ENCODE measurements around the gene NUP58. TPM values are rescaled to one million over a fixed set of nuclear protein-coding genes. Genes with fewer than 3 reads are reported as not detected.

The NUP58 gene
- total and polyA plus RNA-seq, 9 of the 15 experiments (the other 6 are each of a cell fraction or from before 2014, with no cell fraction given): 12.5 to 98.0 (median 42.6) TPM

GRCh38 chr13:25380741-25381324 lies 79.4 kb downstream of the NUP58 start:
- FAIRE-seq: no peak
- ChIA-PET POLR2A (interaction anchor here (0.8 to 1.1 kb wide), 2 partner anchors 11 to 79 kb away, joined by 3 to 8 read pairs; partner anchors contain the start of gene NUP58), CTCF (ENCODE audit: low intra/inter-chr PET ratio) (no interaction called here)
- no peaks in the 10 kb centered on the region; the same call in 1 of the 2 replicates for H3K9me3 ChIP-seq (replicated peaks; ENCODE audit: control insufficient read depth, insufficient read depth, low read depth, low read length)
- H3K4me2 ChIP-seq (ENCODE audit: insufficient read depth, low read length): peak overlapping the region; percentile 45
- H3K9ac ChIP-seq (ENCODE audit: insufficient read depth in 1 of 2, low read depth in 2 of 2, low read length in 2 of 2): peak overlapping the region in 1 of 2 experiments; percentile 61; a peak in 2 of 4 replicates
- H3K27ac ChIP-seq (ENCODE audit: extremely low read depth, low read depth, low read length): peak overlapping the region; percentile 97
- no TSS peak for BruUV-seq (replicated peaks)
- peaks cover 12 to 39% of the 10 kb centered on the region in 2 experiments; a peak in 4 of 5 replicates for H3K4me1 ChIP-seq (replicated peaks in 1 of 2; ENCODE audit: control insufficient read depth in 2 of 2, insufficient read depth in 2 of 2, low read length in 2 of 2)
- no peaks in the 10 kb centered on the region for H3K9me1 ChIP-seq (ENCODE audit: control insufficient read depth, insufficient read depth, low read length)
- peak in 2 of 4 experiments; percentile 29 to 31 for DNase-seq (ENCODE audit: extremely low read depth in 1 of 4, low spot score in 3 of 4)
- no peaks in the 10 kb centered on the region for H4K20me1 ChIP-seq (replicated peaks; ENCODE audit: control insufficient read depth, insufficient read depth, low read length)
- H3K4me3 ChIP-seq: no peak overlapping the region
- intact Hi-C loops (cut with micrococcal nuclease) (no loop called here), in situ Hi-C loops (cut with MboI) (no loop called here)
- H3K36me3 ChIP-seq (ENCODE audit: control insufficient read depth, insufficient read depth, low read length): no peaks in the 10 kb centered on the region
- H3K27me3 ChIP-seq (ENCODE audit: control insufficient read depth in 2 of 2, insufficient read depth in 2 of 2, low read length in 2 of 2): no peaks in the 10 kb centered on the region
- peak overlapping the region; percentile 89 for H2AFZ ChIP-seq (ENCODE audit: low read depth, low read length)
- no peaks in the 10 kb centered on the region for H3K79me2 ChIP-seq (ENCODE audit: control insufficient read depth, insufficient read depth, low read length)
- peak; percentile 16 for ATAC-seq
- WGBS (ENCODE audit: insufficient coverage, low coverage, missing lambda C conversion rate): 2% methylated on average over 7 of the region's 7 CpGs
- TF ChIP-seq SRSF9 (IDR thresholded peaks at IDR 0.05; ENCODE audit: borderline replicate concordance, low read depth, low read length) (no peak), TARDBP (IDR thresholded peaks at IDR 0.05) (no peak), ZNF384 (IDR thresholded peaks at IDR 0.05; ENCODE audit: low read depth, low read length) (peak; percentile 80), ZNF639 (CRISPR knock-in tag; conservative IDR thresholded peaks at IDR 0.05 in 1 of 2, IDR thresholded peaks at IDR 0.05 in 1 of 2) (peak in 1 of 2 experiments; percentile 41; a peak in 2 of 4 replicates), CXXC5 (CRISPR knock-in tag; IDR thresholded peaks at IDR 0.05) (peak; percentile 42), MECOM (CRISPR knock-in tag; IDR thresholded peaks at IDR 0.05) (0 out of 2 replicates have a peak, but pooled peaks have one; percentile 29), ZNF395 (CRISPR knock-in tag; IDR thresholded peaks at IDR 0.05) (no peak), CBFA2T3 (IDR thresholded peaks at IDR 0.05) (0 out of 2 replicates have a peak, but pooled peaks have one; percentile 30), HSF4 (CRISPR knock-in tag; IDR thresholded peaks at IDR 0.05; ENCODE audit: borderline replicate concordance) (no peak), RBFOX2 (IDR thresholded peaks at IDR 0.05; ENCODE audit: low read depth, low read length) (no peak), DPF2 (IDR thresholded peaks at IDR 0.05) (peak; percentile 50; the same call in 1 of the 2 replicates), EP300 (IDR thresholded peaks at IDR 0.05; ENCODE audit: low read length) (peak; percentile 55; the same call in 1 of the 2 replicates)
- TF ChIP-seq, protein P1, sequence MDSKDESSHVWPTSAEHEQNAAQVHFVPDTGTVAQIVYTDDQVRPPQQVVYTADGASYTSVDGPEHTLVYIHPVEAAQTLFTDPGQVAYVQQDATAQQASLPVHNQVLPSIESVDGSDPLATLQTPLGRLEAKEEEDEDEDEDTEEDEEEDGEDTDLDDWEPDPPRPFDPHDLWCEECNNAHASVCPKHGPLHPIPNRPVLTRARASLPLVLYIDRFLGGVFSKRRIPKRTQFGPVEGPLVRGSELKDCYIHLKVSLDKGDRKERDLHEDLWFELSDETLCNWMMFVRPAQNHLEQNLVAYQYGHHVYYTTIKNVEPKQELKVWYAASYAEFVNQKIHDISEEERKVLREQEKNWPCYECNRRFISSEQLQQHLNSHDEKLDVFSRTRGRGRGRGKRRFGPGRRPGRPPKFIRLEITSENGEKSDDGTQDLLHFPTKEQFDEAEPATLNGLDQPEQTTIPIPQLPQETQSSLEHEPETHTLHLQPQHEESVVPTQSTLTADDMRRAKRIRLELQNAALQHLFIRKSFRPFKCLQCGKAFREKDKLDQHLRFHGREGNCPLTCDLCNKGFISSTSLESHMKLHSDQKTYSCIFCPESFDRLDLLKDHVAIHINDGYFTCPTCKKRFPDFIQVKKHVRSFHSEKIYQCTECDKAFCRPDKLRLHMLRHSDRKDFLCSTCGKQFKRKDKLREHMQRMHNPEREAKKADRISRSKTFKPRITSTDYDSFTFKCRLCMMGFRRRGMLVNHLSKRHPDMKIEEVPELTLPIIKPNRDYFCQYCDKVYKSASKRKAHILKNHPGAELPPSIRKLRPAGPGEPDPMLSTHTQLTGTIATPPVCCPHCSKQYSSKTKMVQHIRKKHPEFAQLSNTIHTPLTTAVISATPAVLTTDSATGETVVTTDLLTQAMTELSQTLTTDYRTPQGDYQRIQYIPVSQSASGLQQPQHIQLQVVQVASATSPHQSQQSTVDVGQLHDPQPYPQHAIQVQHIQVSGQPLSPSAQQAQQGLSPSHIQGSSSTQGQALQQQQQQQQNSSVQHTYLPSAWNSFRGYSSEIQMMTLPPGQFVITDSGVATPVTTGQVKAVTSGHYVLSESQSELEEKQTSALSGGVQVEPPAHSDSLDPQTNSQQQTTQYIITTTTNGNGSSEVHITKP (IDR thresholded peaks at IDR 0.05; ENCODE audit: partially characterized antibody): peak; percentile 48
- TF ChIP-seq, protein P2, sequence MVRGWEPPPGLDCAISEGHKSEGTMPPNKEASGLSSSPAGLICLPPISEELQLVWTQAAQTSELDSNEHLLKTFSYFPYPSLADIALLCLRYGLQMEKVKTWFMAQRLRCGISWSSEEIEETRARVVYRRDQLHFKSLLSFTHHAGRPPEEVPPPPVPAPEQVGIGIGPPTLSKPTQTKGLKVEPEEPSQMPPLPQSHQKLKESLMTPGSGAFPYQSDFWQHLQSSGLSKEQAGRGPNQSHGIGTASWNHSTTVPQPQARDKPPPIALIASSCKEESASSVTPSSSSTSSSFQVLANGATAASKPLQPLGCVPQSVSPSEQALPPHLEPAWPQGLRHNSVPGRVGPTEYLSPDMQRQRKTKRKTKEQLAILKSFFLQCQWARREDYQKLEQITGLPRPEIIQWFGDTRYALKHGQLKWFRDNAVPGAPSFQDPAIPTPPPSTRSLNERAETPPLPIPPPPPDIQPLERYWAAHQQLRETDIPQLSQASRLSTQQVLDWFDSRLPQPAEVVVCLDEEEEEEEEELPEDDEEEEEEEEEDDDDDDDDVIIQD (CRISPR knock-in tag; IDR thresholded peaks at IDR 0.05): no peak
